Measurements from ENCODE around the gene MAN1A1.

DNA sequence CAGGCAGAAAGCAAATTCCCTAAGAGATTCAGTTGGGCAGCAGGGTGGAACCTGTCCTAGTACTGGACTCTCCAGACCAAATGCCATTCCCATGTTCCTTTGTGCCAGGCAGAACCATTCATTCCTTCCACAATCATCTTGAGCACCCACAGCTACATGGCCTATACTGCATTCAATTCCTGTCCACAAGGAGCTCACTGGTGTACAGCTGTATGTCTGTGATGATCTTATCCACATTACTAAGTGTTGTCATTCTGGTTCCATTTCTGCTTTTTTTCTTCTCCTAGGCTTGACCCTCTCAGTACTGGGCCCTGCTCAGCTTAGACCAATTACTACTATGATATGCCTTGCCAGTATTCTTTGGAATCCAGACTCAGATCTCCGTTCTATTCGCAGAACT is 27.5 kb downstream of the MAN1A1 start:
- TF ChIP-seq EZH2phosphoT487 (IDR thresholded peaks at IDR 0.05; ENCODE audit: borderline replicate concordance, low read length) (no peak), EZH2 (IDR thresholded peaks at IDR 0.05; ENCODE audit: low read length, unreplicated experiment) (no peak)
- TF ChIP-seq, protein P1, sequence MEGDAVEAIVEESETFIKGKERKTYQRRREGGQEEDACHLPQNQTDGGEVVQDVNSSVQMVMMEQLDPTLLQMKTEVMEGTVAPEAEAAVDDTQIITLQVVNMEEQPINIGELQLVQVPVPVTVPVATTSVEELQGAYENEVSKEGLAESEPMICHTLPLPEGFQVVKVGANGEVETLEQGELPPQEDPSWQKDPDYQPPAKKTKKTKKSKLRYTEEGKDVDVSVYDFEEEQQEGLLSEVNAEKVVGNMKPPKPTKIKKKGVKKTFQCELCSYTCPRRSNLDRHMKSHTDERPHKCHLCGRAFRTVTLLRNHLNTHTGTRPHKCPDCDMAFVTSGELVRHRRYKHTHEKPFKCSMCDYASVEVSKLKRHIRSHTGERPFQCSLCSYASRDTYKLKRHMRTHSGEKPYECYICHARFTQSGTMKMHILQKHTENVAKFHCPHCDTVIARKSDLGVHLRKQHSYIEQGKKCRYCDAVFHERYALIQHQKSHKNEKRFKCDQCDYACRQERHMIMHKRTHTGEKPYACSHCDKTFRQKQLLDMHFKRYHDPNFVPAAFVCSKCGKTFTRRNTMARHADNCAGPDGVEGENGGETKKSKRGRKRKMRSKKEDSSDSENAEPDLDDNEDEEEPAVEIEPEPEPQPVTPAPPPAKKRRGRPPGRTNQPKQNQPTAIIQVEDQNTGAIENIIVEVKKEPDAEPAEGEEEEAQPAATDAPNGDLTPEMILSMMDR (conservative IDR thresholded peaks at IDR 0.05; ENCODE audit: low read depth, low read length), result no peak

Data from PC-3 (cell line).